GM19467 (cell line): Measurements from ENCODE around the gene SELP.

Source experiments
- ATAC-seq: cut with Tn5 transposase; IDR thresholded peaks from one replicate; pipeline ENCODE4 v1.9.1; 2021; ENCODE audit warnings: mild to moderate bottlenecking, moderate library complexity; ENCODE audit not compliant: unreplicated experiment

SELP gene

GRCh38 chr1:169577981-169578738 lies 51.8 kb downstream of the SELP start:
- ATAC-seq: no peak

GRCh38 chr1:169576935-169577331 lies 53.0 kb downstream of the SELP start:
- no peak for ATAC-seq

- no peak for ATAC-seq
Observed at GRCh38 chr1:169576241-169576934, 53.5 kb downstream of the SELP start.

- no peak for ATAC-seq
Observed at GRCh38 chr1:169574336-169574735, 55.6 kb downstream of the SELP start.

- no peak for ATAC-seq
Observed at GRCh38 chr1:169572187-169572586, 57.7 kb downstream of the SELP start.

GRCh38 chr1:169571450-169571849 lies 58.5 kb downstream of the SELP start:
- ATAC-seq: no peak

- ATAC-seq: no peak
Observed at GRCh38 chr1:169570172-169570574, 59.8 kb downstream of the SELP start.

- no peak for ATAC-seq
Observed at GRCh38 chr1:169568497-169568896, 61.4 kb downstream of the SELP start.

GRCh38 chr1:169565335-169566271 lies 64.3 kb downstream of the SELP start:
- ATAC-seq: no peak

- ATAC-seq: no peak
Observed at GRCh38 chr1:169563650-169564049, 66.3 kb downstream of the SELP start.

GRCh38 chr1:169563019-169563615 lies 66.8 kb downstream of the SELP start:
- ATAC-seq: no peak

GRCh38 chr1:169561692-169562091 lies 68.2 kb downstream of the SELP start:
- no peak for ATAC-seq

- no peak for ATAC-seq
Observed at GRCh38 chr1:169557131-169557530, 72.8 kb downstream of the SELP start.

GRCh38 chr1:169550294-169550693 lies 79.6 kb downstream of the SELP start:
- ATAC-seq: no peak

GRCh38 chr1:169548282-169548681 lies 81.6 kb downstream of the SELP start:
- no peak for ATAC-seq

- peak; percentile 70 for ATAC-seq
Observed at GRCh38 chr1:169546087-169546995, 83.6 kb downstream of the SELP start.

GRCh38 chr1:169545472-169545871 lies 84.5 kb downstream of the SELP start:
- no peak for ATAC-seq

- ATAC-seq: no peak
Observed at GRCh38 chr1:169538998-169539871, 90.7 kb downstream of the SELP start.
